H1 (cell line): ENCODE data around the gene KCNK15. TPM values are rescaled to one million over a fixed set of nuclear protein-coding genes. Genes with fewer than 3 reads are reported as not detected.

Experiments
- CBX5 ChIP-seq: fragments of 300-800, 300-1000 bp; sonication (generic); IDR thresholded peaks from 2 replicates; pipeline ENCODE4 v1.7.1; 2016; ENCODE audit warnings: antibody characterized with exemption, low read length, low read depth
- CHD1 ChIP-seq: IDR thresholded peaks from 2 replicates; pipeline ENCODE4 v1.6.1; 2012; ENCODE audit warnings: low read depth, low read length, improper control_type of control experiment
- EGR1 ChIP-seq: IDR thresholded peaks from 2 replicates; pipeline ENCODE4 v1.6.1; 2011; ENCODE audit warnings: low read depth, low read length, borderline replicate concordance
- EZH2 ChIP-seq: fragments of 200-600 bp; sonication (generic); IDR thresholded peaks from 2 replicates; pipeline ENCODE4 v1.7.1; 2012; ENCODE audit warnings: low read depth, mild to moderate bottlenecking, moderate library complexity, low read length, inconsistent platforms; ENCODE audit not compliant: severe bottlenecking
- HDAC6 ChIP-seq: IDR thresholded peaks from one replicate; pipeline ENCODE4 v1.7.1; 2012; ENCODE audit warnings: low read depth, mild to moderate bottlenecking, inconsistent platforms, low read length, moderate library complexity
- TBP ChIP-seq: IDR thresholded peaks from 2 replicates; pipeline ENCODE4 v1.6.1; 2011; ENCODE audit warnings: low read depth, low read length, improper control_type of control experiment
- TCF12 ChIP-seq: IDR thresholded peaks from 2 replicates; pipeline ENCODE4 v1.6.1; 2011; ENCODE audit warnings: low read depth, mild to moderate bottlenecking, low read length
- YY1 ChIP-seq: IDR thresholded peaks from 2 replicates; pipeline ENCODE4 v1.6.1; 2011; ENCODE audit warnings: low read depth, mild to moderate bottlenecking, low read length
- ZNF274 ChIP-seq: IDR thresholded peaks from 2 replicates; pipeline ENCODE4 v1.7.0; 2012; ENCODE audit warnings: low read length, borderline replicate concordance; ENCODE audit errors: extremely low read depth
- polyA plus RNA-seq, 7 experiments: library from polyadenylated mRNA; depleted of rRNA in 3 of 7; stranded (reverse) in 5 of 7; unstranded in 2 of 7; fragments of >200 nt in 5 of 7; fragments of 200-250 nt in 2 of 7; gene quantifications; 1 replicate in 5 of 7; 2 replicates in 1 of 7; 4 replicates in 1 of 7; pipeline versions ENCODE4 v1.2.1 to v1.2.3, GENCODE V29; 2011 to 2013; ENCODE audit warnings: missing spikeins in 2 of 7, mixed read lengths in 2 of 7
- total RNA-seq: library from RNA; stranded (reverse); fragmentation: NEBNext Ultra II Directional; extraction: Animal tissue kit (Norgen Biotek cat#: 25700); gene quantifications from 2 replicates; pipeline ENCODE4 v1.2.1, GENCODE V29; 2021
- TF ChIP-seq, protein P1 (sequence below): fragments of 300-600 bp; sonication (generic); IDR thresholded peaks from 2 replicates; pipeline ENCODE4 v1.7.1; 2012; ENCODE audit warnings: low read length, moderate library complexity, mild to moderate bottlenecking, inconsistent platforms; ENCODE audit not compliant: insufficient replicate concordance

Gene KCNK15
- total and polyA plus RNA-seq, 2 of the 8 experiments (the other 6 are each of a cell fraction or from before 2014, with no cell fraction given) = 0.24 to 0.33 TPM

DNA sequence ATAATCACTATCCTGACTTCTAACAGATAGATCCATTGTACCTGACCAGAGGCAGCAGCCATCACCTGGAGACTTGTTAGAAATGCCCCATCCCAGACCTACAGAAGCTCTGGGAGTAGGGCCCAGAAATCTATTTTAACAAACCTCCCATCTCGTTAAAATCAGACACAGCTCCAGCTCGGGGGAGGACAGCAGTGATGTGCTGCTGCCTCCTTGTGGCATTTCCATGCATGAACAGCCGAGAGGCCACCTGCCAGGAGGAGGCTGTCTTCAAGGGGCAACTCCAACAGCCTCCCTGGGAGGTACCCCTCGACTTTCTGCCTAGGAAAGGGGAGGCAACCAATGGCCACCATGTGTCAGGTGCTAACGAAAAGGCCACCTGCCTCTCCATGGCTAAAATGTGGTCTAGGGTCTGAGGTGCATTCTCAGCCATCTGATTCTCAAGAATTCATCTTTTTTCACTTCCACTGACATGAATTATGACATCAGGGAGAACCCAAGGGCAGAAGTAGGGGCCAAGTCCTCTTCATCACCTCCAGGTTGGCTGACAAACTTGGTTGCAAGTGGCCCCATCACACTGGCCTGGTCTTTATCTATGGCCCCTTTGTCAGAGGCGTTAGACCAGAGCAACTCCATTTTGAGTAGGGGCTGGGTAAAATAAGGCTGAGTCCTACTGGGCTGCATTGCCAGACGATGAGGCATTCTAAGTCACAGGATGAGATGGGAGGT is 12.2 kb upstream of the KCNK15 start (continued):
- TF ChIP-seq, protein P1, sequence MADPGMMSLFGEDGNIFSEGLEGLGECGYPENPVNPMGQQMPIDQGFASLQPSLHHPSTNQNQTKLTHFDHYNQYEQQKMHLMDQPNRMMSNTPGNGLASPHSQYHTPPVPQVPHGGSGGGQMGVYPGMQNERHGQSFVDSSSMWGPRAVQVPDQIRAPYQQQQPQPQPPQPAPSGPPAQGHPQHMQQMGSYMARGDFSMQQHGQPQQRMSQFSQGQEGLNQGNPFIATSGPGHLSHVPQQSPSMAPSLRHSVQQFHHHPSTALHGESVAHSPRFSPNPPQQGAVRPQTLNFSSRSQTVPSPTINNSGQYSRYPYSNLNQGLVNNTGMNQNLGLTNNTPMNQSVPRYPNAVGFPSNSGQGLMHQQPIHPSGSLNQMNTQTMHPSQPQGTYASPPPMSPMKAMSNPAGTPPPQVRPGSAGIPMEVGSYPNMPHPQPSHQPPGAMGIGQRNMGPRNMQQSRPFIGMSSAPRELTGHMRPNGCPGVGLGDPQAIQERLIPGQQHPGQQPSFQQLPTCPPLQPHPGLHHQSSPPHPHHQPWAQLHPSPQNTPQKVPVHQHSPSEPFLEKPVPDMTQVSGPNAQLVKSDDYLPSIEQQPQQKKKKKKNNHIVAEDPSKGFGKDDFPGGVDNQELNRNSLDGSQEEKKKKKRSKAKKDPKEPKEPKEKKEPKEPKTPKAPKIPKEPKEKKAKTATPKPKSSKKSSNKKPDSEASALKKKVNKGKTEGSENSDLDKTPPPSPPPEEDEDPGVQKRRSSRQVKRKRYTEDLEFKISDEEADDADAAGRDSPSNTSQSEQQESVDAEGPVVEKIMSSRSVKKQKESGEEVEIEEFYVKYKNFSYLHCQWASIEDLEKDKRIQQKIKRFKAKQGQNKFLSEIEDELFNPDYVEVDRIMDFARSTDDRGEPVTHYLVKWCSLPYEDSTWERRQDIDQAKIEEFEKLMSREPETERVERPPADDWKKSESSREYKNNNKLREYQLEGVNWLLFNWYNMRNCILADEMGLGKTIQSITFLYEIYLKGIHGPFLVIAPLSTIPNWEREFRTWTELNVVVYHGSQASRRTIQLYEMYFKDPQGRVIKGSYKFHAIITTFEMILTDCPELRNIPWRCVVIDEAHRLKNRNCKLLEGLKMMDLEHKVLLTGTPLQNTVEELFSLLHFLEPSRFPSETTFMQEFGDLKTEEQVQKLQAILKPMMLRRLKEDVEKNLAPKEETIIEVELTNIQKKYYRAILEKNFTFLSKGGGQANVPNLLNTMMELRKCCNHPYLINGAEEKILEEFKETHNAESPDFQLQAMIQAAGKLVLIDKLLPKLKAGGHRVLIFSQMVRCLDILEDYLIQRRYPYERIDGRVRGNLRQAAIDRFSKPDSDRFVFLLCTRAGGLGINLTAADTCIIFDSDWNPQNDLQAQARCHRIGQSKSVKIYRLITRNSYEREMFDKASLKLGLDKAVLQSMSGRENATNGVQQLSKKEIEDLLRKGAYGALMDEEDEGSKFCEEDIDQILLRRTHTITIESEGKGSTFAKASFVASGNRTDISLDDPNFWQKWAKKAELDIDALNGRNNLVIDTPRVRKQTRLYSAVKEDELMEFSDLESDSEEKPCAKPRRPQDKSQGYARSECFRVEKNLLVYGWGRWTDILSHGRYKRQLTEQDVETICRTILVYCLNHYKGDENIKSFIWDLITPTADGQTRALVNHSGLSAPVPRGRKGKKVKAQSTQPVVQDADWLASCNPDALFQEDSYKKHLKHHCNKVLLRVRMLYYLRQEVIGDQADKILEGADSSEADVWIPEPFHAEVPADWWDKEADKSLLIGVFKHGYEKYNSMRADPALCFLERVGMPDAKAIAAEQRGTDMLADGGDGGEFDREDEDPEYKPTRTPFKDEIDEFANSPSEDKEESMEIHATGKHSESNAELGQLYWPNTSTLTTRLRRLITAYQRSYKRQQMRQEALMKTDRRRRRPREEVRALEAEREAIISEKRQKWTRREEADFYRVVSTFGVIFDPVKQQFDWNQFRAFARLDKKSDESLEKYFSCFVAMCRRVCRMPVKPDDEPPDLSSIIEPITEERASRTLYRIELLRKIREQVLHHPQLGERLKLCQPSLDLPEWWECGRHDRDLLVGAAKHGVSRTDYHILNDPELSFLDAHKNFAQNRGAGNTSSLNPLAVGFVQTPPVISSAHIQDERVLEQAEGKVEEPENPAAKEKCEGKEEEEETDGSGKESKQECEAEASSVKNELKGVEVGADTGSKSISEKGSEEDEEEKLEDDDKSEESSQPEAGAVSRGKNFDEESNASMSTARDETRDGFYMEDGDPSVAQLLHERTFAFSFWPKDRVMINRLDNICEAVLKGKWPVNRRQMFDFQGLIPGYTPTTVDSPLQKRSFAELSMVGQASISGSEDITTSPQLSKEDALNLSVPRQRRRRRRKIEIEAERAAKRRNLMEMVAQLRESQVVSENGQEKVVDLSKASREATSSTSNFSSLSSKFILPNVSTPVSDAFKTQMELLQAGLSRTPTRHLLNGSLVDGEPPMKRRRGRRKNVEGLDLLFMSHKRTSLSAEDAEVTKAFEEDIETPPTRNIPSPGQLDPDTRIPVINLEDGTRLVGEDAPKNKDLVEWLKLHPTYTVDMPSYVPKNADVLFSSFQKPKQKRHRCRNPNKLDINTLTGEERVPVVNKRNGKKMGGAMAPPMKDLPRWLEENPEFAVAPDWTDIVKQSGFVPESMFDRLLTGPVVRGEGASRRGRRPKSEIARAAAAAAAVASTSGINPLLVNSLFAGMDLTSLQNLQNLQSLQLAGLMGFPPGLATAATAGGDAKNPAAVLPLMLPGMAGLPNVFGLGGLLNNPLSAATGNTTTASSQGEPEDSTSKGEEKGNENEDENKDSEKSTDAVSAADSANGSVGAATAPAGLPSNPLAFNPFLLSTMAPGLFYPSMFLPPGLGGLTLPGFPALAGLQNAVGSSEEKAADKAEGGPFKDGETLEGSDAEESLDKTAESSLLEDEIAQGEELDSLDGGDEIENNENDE = no peak
- TF ChIP-seq EZH2 = no peak
- TF ChIP-seq TCF12 = 0 out of 2 replicates have a peak, but pooled peaks have one; percentile 36
- TF ChIP-seq HDAC6 = no peak
- TF ChIP-seq EGR1 = no peak
- TF ChIP-seq CHD1 = no peak
- peak; percentile 39; the same call in 1 of the 2 replicates for TF ChIP-seq YY1
- no peak for TF ChIP-seq ZNF274
- no peak for TF ChIP-seq TBP
- TF ChIP-seq CBX5 = no peak
